ENCODE measurements around the gene PTPRK. TPM values are rescaled to one million over a fixed set of nuclear protein-coding genes. Genes with fewer than 3 reads are reported as not detected.

Gene PTPRK
- total and polyA plus RNA-seq, 2 experiments from 2014 or later = 26.9 to 56.4 TPM

- Mint-ChIP-seq H3K27me3 (ENCODE audit: insufficient read depth, low read depth, poor library complexity) (peaks cover 1% of the 10 kb centered on the region), H3K4me3 (no peak overlapping the region), H3K9me3 (no peaks in the 10 kb centered on the region), H3K4me1 (peaks cover 18% of the 10 kb centered on the region; the same call in 2 of the 3 replicates), H3K36me3 (ENCODE audit: low read depth) (no peaks in the 10 kb centered on the region), H3K27ac (no peak overlapping the region)
- H4K20me1 ChIP-seq (replicated peaks; ENCODE audit: insufficient read depth) = no peaks in the 10 kb centered on the region
- no peaks in the 10 kb centered on the region for H3F3A ChIP-seq (replicated peaks; ENCODE audit: low read depth)
- peaks cover 21% of the 10 kb centered on the region for H3K79me2 ChIP-seq (replicated peaks; ENCODE audit: insufficient read depth)
- DNase-seq (ENCODE audit: low spot score) = no peak
- peaks cover 8% of the 10 kb centered on the region; the same call in 1 of the 2 replicates for H3K4me1 ChIP-seq (ENCODE audit: insufficient read depth)
- TF ChIP-seq ZNF462 (CRISPR knock-in tag; IDR thresholded peaks at IDR 0.05) (no peak), ETS1 (IDR thresholded peaks at IDR 0.05) (no peak), CTCF (conservative IDR thresholded peaks at IDR 0.05; ENCODE audit: low read depth in 2 of 2) (no peak), NANOG (IDR thresholded peaks at IDR 0.05; ENCODE audit: borderline replicate concordance) (no peak)
- no peak for ATAC-seq
- H3K4me3 ChIP-seq = no peak overlapping the region
- H3K9me2 ChIP-seq (ENCODE audit: insufficient read depth) = no peaks in the 10 kb centered on the region
- H3K36me3 ChIP-seq (ENCODE audit: insufficient read depth) = no peaks in the 10 kb centered on the region
- no peaks in the 10 kb centered on the region for H3K27me3 ChIP-seq (ENCODE audit: insufficient read depth)
- H2AFZ ChIP-seq = no peak overlapping the region
- no peak overlapping the region for H3K4me2 ChIP-seq
- H3K27ac ChIP-seq (ENCODE audit: low read depth) = no peak overlapping the region
Observed at GRCh38 chr6:128250370-128251070, 269.9 kb downstream of the PTPRK start.
